Liver (tissue), 9 donors: ENCODE data around the gene SLC25A21. TPM values are rescaled to one million over a fixed set of nuclear protein-coding genes. Genes with fewer than 3 reads are reported as not detected.

Experiments
- DNase-seq: peaks from one replicate; pipeline ENCODE4 v3.0.0-alpha.2; 2017; ENCODE audit warnings: low spot score
- H3K27ac ChIP-seq, 2 donors: one replicate each; pipeline ENCODE4 v1.7.0; 2013; ENCODE audit warnings: inconsistent platforms in 2 of 2, low read length in 2 of 2, control low read depth in 1 of 2, low read depth in 1 of 2, mild to moderate bottlenecking in 1 of 2
- H3K27me3 ChIP-seq, 4 donors: one replicate each; pipeline versions ENCODE4 v1.6.1 to v1.7.0; 2013; ENCODE audit warnings: low read length in 3 of 4, inconsistent platforms in 1 of 4, mild to moderate bottlenecking in 1 of 4, moderate library complexity in 1 of 4; ENCODE audit not compliant: control insufficient read depth in 4 of 4, insufficient read depth in 4 of 4
- H3K36me3 ChIP-seq, 4 donors: one replicate each; pipeline versions ENCODE4 v1.6.1 to v1.7.0; 2013; ENCODE audit warnings: low read length in 3 of 4, mild to moderate bottlenecking in 3 of 4, low read depth in 1 of 4, moderate library complexity in 1 of 4; ENCODE audit not compliant: control insufficient read depth in 4 of 4, insufficient read depth in 3 of 4
- H3K4me1 ChIP-seq, 4 donors: one replicate each; pipeline versions ENCODE4 v1.6.1 to v1.7.0; 2013; ENCODE audit warnings: low read length in 3 of 4, mild to moderate bottlenecking in 3 of 4, moderate library complexity in 1 of 4; ENCODE audit not compliant: control insufficient read depth in 4 of 4, insufficient read depth in 4 of 4
- H3K4me3 ChIP-seq, 3 donors: one replicate each; pipeline versions ENCODE4 v1.6.1 to v1.7.0; 2013; ENCODE audit warnings: low read length in 3 of 3, control low read depth in 1 of 3, low read depth in 1 of 3, mild to moderate bottlenecking in 1 of 3
- H3K9ac ChIP-seq, 2 donors: one replicate each; pipeline ENCODE4 v1.7.0; 2013; ENCODE audit warnings: low read length in 2 of 2, mild to moderate bottlenecking in 2 of 2, moderate library complexity in 2 of 2, control low read depth in 1 of 2, low read depth in 1 of 2
- H3K9me3 ChIP-seq, 4 donors: one replicate each; pipeline versions ENCODE4 v1.6.1 to v1.7.0; 2013; ENCODE audit warnings: low read length in 3 of 4; ENCODE audit not compliant: control insufficient read depth in 4 of 4
- ATF3 ChIP-seq: IDR thresholded peaks from 2 replicates; pipeline ENCODE4 v1.6.1; 2016; ENCODE audit warnings: antibody characterized with exemption
- CTCF ChIP-seq: fragments of 150-350 bp; IDR thresholded peaks from 2 replicates; pipeline ENCODE4 v1.5.1; 2017; ENCODE audit warnings: improper control_type of control experiment, low read depth, low read length; ENCODE audit not compliant: missing input control
- EGR1 ChIP-seq, 2 donors: IDR thresholded peaks; 2 replicates each; pipeline ENCODE4 v1.6.1; 2016 to 2018; ENCODE audit warnings: antibody characterized with exemption in 2 of 2, low read depth in 2 of 2
- FOXA1 ChIP-seq: IDR thresholded peaks from 2 replicates; pipeline ENCODE4 v1.6.1; 2016; ENCODE audit warnings: antibody characterized with exemption
- FOXA2 ChIP-seq: IDR thresholded peaks from 2 replicates; pipeline ENCODE4 v1.6.1; 2016; ENCODE audit warnings: antibody characterized with exemption
- GABPA ChIP-seq, 2 donors: IDR thresholded peaks in 1 of 2; conservative IDR thresholded peaks in 1 of 2; 2 replicates each; pipeline ENCODE4 v1.6.1; 2016; ENCODE audit warnings: antibody characterized with exemption in 2 of 2, mild to moderate bottlenecking in 1 of 2, moderate library complexity in 1 of 2
- HNF4A ChIP-seq, 2 donors: conservative IDR thresholded peaks; 2 replicates each; pipeline ENCODE4 v1.6.1; 2016; ENCODE audit warnings: antibody characterized with exemption in 2 of 2, mild to moderate bottlenecking in 2 of 2
- HNF4G ChIP-seq: IDR thresholded peaks from 2 replicates; pipeline ENCODE4 v1.6.1; 2016; ENCODE audit warnings: antibody characterized with exemption
- JUND ChIP-seq, 2 donors: IDR thresholded peaks; 2 replicates each; pipeline ENCODE4 v1.6.1; 2016; ENCODE audit warnings: antibody characterized with exemption in 2 of 2
- MAX ChIP-seq: IDR thresholded peaks from 2 replicates; pipeline ENCODE4 v1.6.1; 2016; ENCODE audit warnings: antibody characterized with exemption
- NR2F2 ChIP-seq: IDR thresholded peaks from 2 replicates; pipeline ENCODE4 v1.6.1; 2016; ENCODE audit warnings: antibody characterized with exemption
- RAD21 ChIP-seq, 2 donors: IDR thresholded peaks; 2 replicates each; pipeline ENCODE4 v1.6.1; 2016; ENCODE audit warnings: antibody characterized with exemption in 2 of 2, mild to moderate bottlenecking in 2 of 2
- REST ChIP-seq: IDR thresholded peaks from 2 replicates; pipeline ENCODE4 v1.6.1; 2016; ENCODE audit warnings: antibody characterized with exemption, mild to moderate bottlenecking
- RXRA ChIP-seq, 2 donors: IDR thresholded peaks; 2 replicates each; pipeline ENCODE4 v1.6.1; 2017 to 2018; ENCODE audit warnings: antibody characterized with exemption in 2 of 2, mild to moderate bottlenecking in 1 of 2
- SP1 ChIP-seq: IDR thresholded peaks from 2 replicates; pipeline ENCODE4 v1.6.1; 2018; ENCODE audit warnings: antibody characterized with exemption, mild to moderate bottlenecking
- TAF1 ChIP-seq: conservative IDR thresholded peaks from 2 replicates; pipeline ENCODE4 v1.6.1; 2016; ENCODE audit warnings: antibody characterized with exemption, mild to moderate bottlenecking
- YY1 ChIP-seq: IDR thresholded peaks from 2 replicates; pipeline ENCODE4 v1.6.1; 2016; ENCODE audit warnings: antibody characterized with exemption, mild to moderate bottlenecking
- ZBTB33 ChIP-seq: IDR thresholded peaks from 2 replicates; pipeline ENCODE4 v1.6.1; 2016; ENCODE audit warnings: antibody characterized with exemption
- WGBS: extraction: QIAGEN DNeasy Blood & Tissue Kit; methylation state at CpG from one replicate; pipeline ENCODE4 v1.1.7; 2013; 5-methylcytosine and 5-hydroxymethylcytosine counted together
- polyA plus RNA-seq, 2 donors: library from polyadenylated mRNA; stranded (reverse) in 1 of 2; unstranded in 1 of 2; fragments of 200-250 nt in 1 of 2; fragments of >200 nt in 1 of 2; fragmentation: Nextera tagmentation in 1 of 2; extraction: Ambion mirVana in 1 of 2; gene quantifications; one replicate each; pipeline versions ENCODE4 v1.2.1 to v1.2.3, GENCODE V29; 2013 to 2015
- total RNA-seq, 2 donors: library from RNA; depleted of rRNA; stranded (reverse); fragments of >200 nt; gene quantifications; one replicate each; pipeline ENCODE4 v1.2.3, GENCODE V29; 2014
- donor health status: healthy.
- donor health status: healthy.
- donor health status: healthy.
- donor health status: healthy.
- donor health status: healthy.

The SLC25A21 gene
- total and polyA plus RNA-seq, 4 donors = 0.13 to 24.3 (median 0.23) TPM

- Histone ChIP-seq H3K4me1 (no peaks in the 10 kb centered on the region), H3K4me3 (no peak overlapping the region), H3K9me3 (no peaks in the 10 kb centered on the region), H3K27ac (no peak overlapping the region), H3K9ac (no peak overlapping the region), H3K27me3 (no peaks in the 10 kb centered on the region), H3K36me3 (no peaks in the 10 kb centered on the region)
- DNase-seq = no peak
- WGBS = 69% methylated on average over 3 of the region's 3 CpGs
- no peak for TF ChIP-seq HNF4G
- TF ChIP-seq HNF4A (conservative IDR thresholded peaks at IDR 0.05) = no peak
- no peak for TF ChIP-seq ATF3
- TF ChIP-seq YY1 = no peak
- TF ChIP-seq NR2F2 = no peak
- TF ChIP-seq RXRA (IDR thresholded peaks at IDR 0.05) = no peak
- no peak for TF ChIP-seq JUND (IDR thresholded peaks at IDR 0.05)
- TF ChIP-seq EGR1 (IDR thresholded peaks at IDR 0.05; ENCODE audit: low read depth in 2 of 2) = no peak
- TF ChIP-seq RAD21 (IDR thresholded peaks at IDR 0.05) = no peak
- no peak for TF ChIP-seq FOXA1
- no peak for TF ChIP-seq REST
- no peak for TF ChIP-seq GABPA (IDR thresholded peaks at IDR 0.05 in 1 of 2, conservative IDR thresholded peaks at IDR 0.05 in 1 of 2)
- no peak for TF ChIP-seq FOXA2
- no peak for TF ChIP-seq TAF1
- no peak for TF ChIP-seq SP1
- TF ChIP-seq MAX = no peak
Measured at GRCh38 chr14:36979863-36980262, 192.5 kb downstream of the SLC25A21 start.

- no peak overlapping the region for H3K27ac ChIP-seq
- H3K9me3 ChIP-seq = no peaks in the 10 kb centered on the region
- H3K4me1 ChIP-seq = no peaks in the 10 kb centered on the region
- no peak overlapping the region for H3K4me3 ChIP-seq
- H3K27me3 ChIP-seq = no peaks in the 10 kb centered on the region
- 81% methylated on average over 5 of the region's 5 CpGs for WGBS
- TF ChIP-seq HNF4G (no peak), JUND (IDR thresholded peaks at IDR 0.05) (no peak), HNF4A (conservative IDR thresholded peaks at IDR 0.05) (no peak), RAD21 (IDR thresholded peaks at IDR 0.05) (no peak), NR2F2 (no peak), CTCF (no peak), FOXA2 (no peak), MAX (no peak), YY1 (no peak), RXRA (IDR thresholded peaks at IDR 0.05) (no peak), SP1 (no peak), ZBTB33 (no peak), EGR1 (IDR thresholded peaks at IDR 0.05; ENCODE audit: low read depth in 2 of 2) (no peak), REST (no peak), FOXA1 (no peak), GABPA (IDR thresholded peaks at IDR 0.05 in 1 of 2, conservative IDR thresholded peaks at IDR 0.05 in 1 of 2) (no peak), ATF3 (no peak), TAF1 (no peak)
- H3K36me3 ChIP-seq = no peaks in the 10 kb centered on the region
- no peak for DNase-seq
- H3K9ac ChIP-seq = no peak overlapping the region
Measured at GRCh38 chr14:36976571-36977023, 195.8 kb downstream of the SLC25A21 start.
